K562 (cell line): Measurements from ENCODE around the gene SPAG4. TPM values are rescaled to one million over a fixed set of nuclear protein-coding genes. Genes with fewer than 3 reads are reported as not detected.
A peak's percentile ranks its signal among the peaks of the same experiment; 100 is the strongest.

Source experiments
- ATAC-seq: fragments of 200-7000 bp; cut with Tn5 transposase; 3 replicates; pipeline ENCODE4 v1.9.1; 2020; ENCODE audit warnings: moderate library complexity
- BruUV-seq: library from RNA; stranded (reverse); fragments of 400-500 nt; replicated peaks from 2 replicates; lab custom pipeline; 2021; lab: Mats Ljungman, UMichigan
- CTCF ChIA-PET: fragments of 300-600 bp; formaldehyde crosslinking; extraction: SDS; loops from one replicate; lab custom pipeline; 2021; ENCODE audit warnings: low intra/inter-chr PET ratio; lab: Yijun Ruan, JAX
- POLR2A ChIA-PET: fragments of 300-600, 350-650 bp; sonication (Branson Sonifier 250); formaldehyde crosslinking; extraction: SDS; loops from one replicate; lab custom pipeline; 2021; ENCODE audit warnings: antibody characterized with exemption, inconsistent platforms; lab: Yijun Ruan, JAX
- DNase-seq, 4 experiments: peaks; one replicate each; pipeline versions ENCODE4 v3.0.0 to v3.0.0-alpha.2; 2011 to 2018; ENCODE audit warnings: low spot score in 3 of 4, mixed read lengths in 3 of 4; ENCODE audit errors: extremely low read depth in 1 of 4
- FAIRE-seq: peaks from 2 replicates; lab custom pipeline; 2011; peaks lifted over from hg19 to GRCh38; lab: Jason Lieb, UNC
- H2AFZ ChIP-seq: 2 replicates; pipeline ENCODE4 v1.6.0; 2011; ENCODE audit warnings: low read depth, low read length, control low read depth, inconsistent platforms
- H3K27ac ChIP-seq: fragments of 200-600 bp; 3 replicates; pipeline ENCODE4 v1.8.0; 2011; ENCODE audit warnings: low read depth, mild to moderate bottlenecking, control low read depth, inconsistent platforms, low read length, moderate library complexity, mixed read lengths; ENCODE audit errors: extremely low read depth
- H3K27me3 ChIP-seq, 2 experiments: fragments of 300-600 bp in 1 of 2; 2 replicates in 1 of 2; 3 replicates in 1 of 2; pipeline versions ENCODE4 v1.6.0 to v1.8.0; 2011; ENCODE audit warnings: inconsistent platforms in 2 of 2, low read length in 2 of 2, mild to moderate bottlenecking in 1 of 2, mixed read lengths in 1 of 2, moderate library complexity in 1 of 2; ENCODE audit not compliant: control insufficient read depth in 2 of 2, insufficient read depth in 2 of 2
- H3K36me3 ChIP-seq: fragments of 300-600 bp; 3 replicates; pipeline ENCODE4 v1.8.0; 2011; ENCODE audit warnings: mild to moderate bottlenecking, low read length, inconsistent platforms; ENCODE audit not compliant: control insufficient read depth, insufficient read depth
- H3K4me1 ChIP-seq, 2 experiments: fragments of 200-600 bp in 1 of 2; replicated peaks in 1 of 2; 2 replicates in 1 of 2; 3 replicates in 1 of 2; pipeline versions ENCODE4 v1.5.1 to v1.8.0; 2011; ENCODE audit warnings: inconsistent platforms in 2 of 2, low read length in 2 of 2, mild to moderate bottlenecking in 1 of 2, mixed read lengths in 1 of 2, moderate library complexity in 1 of 2; ENCODE audit not compliant: control insufficient read depth in 2 of 2, insufficient read depth in 2 of 2
- H3K4me2 ChIP-seq: 2 replicates; pipeline ENCODE4 v1.6.1; 2011; ENCODE audit warnings: low read length, control low read depth, inconsistent platforms, mixed read lengths; ENCODE audit not compliant: insufficient read depth
- H3K4me3 ChIP-seq: fragments of 200-600 bp; sonication (generic), shearing (Covaris generic); 2 replicates; pipeline ENCODE4 v1.5.1; 2016; ENCODE audit warnings: control low read depth, inconsistent platforms
- H3K79me2 ChIP-seq: fragments of 200-600 bp; 3 replicates; pipeline ENCODE4 v1.8.0; 2011; ENCODE audit warnings: low read length, inconsistent platforms; ENCODE audit not compliant: control insufficient read depth, insufficient read depth
- H3K9ac ChIP-seq, 2 experiments: 2 replicates each; pipeline versions ENCODE4 v1.6.0 to v1.6.1; 2011; ENCODE audit warnings: low read depth in 2 of 2, low read length in 2 of 2, control low read depth in 1 of 2, inconsistent platforms in 1 of 2, mild to moderate bottlenecking in 1 of 2, mixed read lengths in 1 of 2; ENCODE audit not compliant: insufficient read depth in 1 of 2
- H3K9me1 ChIP-seq: one replicate; pipeline ENCODE4 v1.6.0; 2011; ENCODE audit warnings: inconsistent platforms, mild to moderate bottlenecking, low read length, moderate library complexity; ENCODE audit not compliant: control insufficient read depth, insufficient read depth
- H3K9me3 ChIP-seq: replicated peaks from 2 replicates; pipeline ENCODE4 v1.5.1; 2011; ENCODE audit warnings: low read depth, low read length, inconsistent platforms; ENCODE audit not compliant: control insufficient read depth, insufficient read depth
- H4K20me1 ChIP-seq: replicated peaks from 2 replicates; pipeline ENCODE4 v1.6.1; 2011; ENCODE audit warnings: low read length, inconsistent platforms, mixed read lengths; ENCODE audit not compliant: control insufficient read depth, insufficient read depth
- SREBF1 ChIP-seq: fragments of 150-350 bp; IDR thresholded peaks from 2 replicates; pipeline ENCODE4 v1.6.1; 2014; ENCODE audit warnings: antibody characterized with exemption, low read depth, low read length, borderline replicate concordance
- WGBS: fragments of 100-300 bp; shearing (Covaris generic); methylation state at CpG from one replicate; pipeline ENCODE4 v1.1.6; 2016; ENCODE audit warnings: low coverage, mixed read lengths; ENCODE audit not compliant: insufficient coverage; ENCODE audit errors: missing lambda C conversion rate; 5-methylcytosine and 5-hydroxymethylcytosine counted together
- in situ Hi-C: fragments of 300-500 bp; cut with MboI; formaldehyde crosslinking; loops from 4 replicates; pipeline ENCODE4 v1.15.0; 2018; ENCODE audit warnings: inconsistent platforms, mixed read lengths
- intact Hi-C: fragments of 100-400 bp; cut with micrococcal nuclease; formaldehyde crosslinking; loops from 2 replicates; pipeline ENCODE4 v1.14.2; 2022
- polyA plus RNA-seq, 8 experiments: library from polyadenylated mRNA; depleted of rRNA in 4 of 8; stranded (reverse) in 5 of 8; unstranded in 3 of 8; fragments of >200 nt; fragmentation: Nextera tagmentation in 2 of 8; fragmentation: Illumina TruSeq in 1 of 8; extraction: Ambion mirVana in 2 of 8; extraction: Trizol in 1 of 8; gene quantifications; 2 replicates each; pipeline versions ENCODE4 v1.2.1 to v1.2.3, GENCODE V29; 2011 to 2014; ENCODE audit warnings: inconsistent platforms in 1 of 8, missing spikeins in 1 of 8
- total RNA-seq, 7 experiments: library from RNA; depleted of rRNA in 6 of 7; stranded (reverse); fragments of >200 nt in 6 of 7; fragmentation: Illumina TruSeq in 2 of 7; extraction: Trizol in 2 of 7; gene quantifications; 2 replicates each; pipeline versions ENCODE4 v1.2.1 to v1.2.3, GENCODE V29; 2011 to 2021; ENCODE audit warnings: low replicate concordance in 1 of 7
- TF ChIP-seq, protein P1 (sequence below): sonication (generic); formaldehyde crosslinking; IDR thresholded peaks from 2 replicates; pipeline ENCODE4 v1.8.0; 2022; ENCODE audit warnings: mild to moderate bottlenecking, missing genetic modification reagents
- TF ChIP-seq, protein P2 (sequence below), 2 experiments: fragments of 200-800 bp in 1 of 2; sonication (Bioruptor generic) in 1 of 2; sonication (generic) in 1 of 2; formaldehyde crosslinking in 1 of 2; IDR thresholded peaks in 1 of 2; conservative IDR thresholded peaks in 1 of 2; 2 replicates each; pipeline versions ENCODE4 v1.5.0 to v1.6.1; 2016 to 2020; ENCODE audit warnings: missing compliant biosample characterization in 1 of 2, missing genetic modification characterization in 1 of 2, missing genetic modification reagents in 1 of 2

SPAG4 gene
- total and polyA plus RNA-seq, 9 of the 15 experiments (the other 6 are each of a cell fraction or from before 2014, with no cell fraction given), result 1.6 to 11.4 (median 4.6) TPM

DNA sequence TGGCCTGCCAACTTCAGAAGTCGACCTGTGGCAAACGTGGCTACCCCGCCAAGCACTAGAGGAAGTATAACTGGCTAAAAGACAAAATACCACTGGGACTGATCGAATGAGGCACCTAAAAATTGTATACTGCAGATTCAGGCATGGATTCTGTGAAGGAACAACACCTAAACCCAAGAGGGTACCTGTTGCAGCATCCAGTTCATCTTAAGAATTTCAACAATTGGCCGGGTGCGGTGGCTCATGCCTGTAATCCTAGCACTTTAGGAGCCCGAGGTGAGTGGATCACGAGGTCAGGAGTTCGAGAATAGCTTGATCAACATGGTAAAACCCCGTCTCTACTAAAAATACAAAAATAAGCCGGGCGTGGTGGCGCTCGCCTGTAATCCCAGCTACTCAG lies 27.2 kb upstream of the SPAG4 start:
- peak; percentile 23 for FAIRE-seq
- in situ Hi-C loops, result no loop called here
- no peak for ATAC-seq
- no peak overlapping the region for H3K4me3 ChIP-seq
- TF ChIP-seq, protein P1, sequence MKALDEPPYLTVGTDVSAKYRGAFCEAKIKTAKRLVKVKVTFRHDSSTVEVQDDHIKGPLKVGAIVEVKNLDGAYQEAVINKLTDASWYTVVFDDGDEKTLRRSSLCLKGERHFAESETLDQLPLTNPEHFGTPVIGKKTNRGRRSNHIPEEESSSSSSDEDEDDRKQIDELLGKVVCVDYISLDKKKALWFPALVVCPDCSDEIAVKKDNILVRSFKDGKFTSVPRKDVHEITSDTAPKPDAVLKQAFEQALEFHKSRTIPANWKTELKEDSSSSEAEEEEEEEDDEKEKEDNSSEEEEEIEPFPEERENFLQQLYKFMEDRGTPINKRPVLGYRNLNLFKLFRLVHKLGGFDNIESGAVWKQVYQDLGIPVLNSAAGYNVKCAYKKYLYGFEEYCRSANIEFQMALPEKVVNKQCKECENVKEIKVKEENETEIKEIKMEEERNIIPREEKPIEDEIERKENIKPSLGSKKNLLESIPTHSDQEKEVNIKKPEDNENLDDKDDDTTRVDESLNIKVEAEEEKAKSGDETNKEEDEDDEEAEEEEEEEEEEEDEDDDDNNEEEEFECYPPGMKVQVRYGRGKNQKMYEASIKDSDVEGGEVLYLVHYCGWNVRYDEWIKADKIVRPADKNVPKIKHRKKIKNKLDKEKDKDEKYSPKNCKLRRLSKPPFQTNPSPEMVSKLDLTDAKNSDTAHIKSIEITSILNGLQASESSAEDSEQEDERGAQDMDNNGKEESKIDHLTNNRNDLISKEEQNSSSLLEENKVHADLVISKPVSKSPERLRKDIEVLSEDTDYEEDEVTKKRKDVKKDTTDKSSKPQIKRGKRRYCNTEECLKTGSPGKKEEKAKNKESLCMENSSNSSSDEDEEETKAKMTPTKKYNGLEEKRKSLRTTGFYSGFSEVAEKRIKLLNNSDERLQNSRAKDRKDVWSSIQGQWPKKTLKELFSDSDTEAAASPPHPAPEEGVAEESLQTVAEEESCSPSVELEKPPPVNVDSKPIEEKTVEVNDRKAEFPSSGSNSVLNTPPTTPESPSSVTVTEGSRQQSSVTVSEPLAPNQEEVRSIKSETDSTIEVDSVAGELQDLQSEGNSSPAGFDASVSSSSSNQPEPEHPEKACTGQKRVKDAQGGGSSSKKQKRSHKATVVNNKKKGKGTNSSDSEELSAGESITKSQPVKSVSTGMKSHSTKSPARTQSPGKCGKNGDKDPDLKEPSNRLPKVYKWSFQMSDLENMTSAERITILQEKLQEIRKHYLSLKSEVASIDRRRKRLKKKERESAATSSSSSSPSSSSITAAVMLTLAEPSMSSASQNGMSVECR (CRISPR knock-in tag), result no peak
- no peak for TF ChIP-seq SREBF1
- TF ChIP-seq, protein P2, sequence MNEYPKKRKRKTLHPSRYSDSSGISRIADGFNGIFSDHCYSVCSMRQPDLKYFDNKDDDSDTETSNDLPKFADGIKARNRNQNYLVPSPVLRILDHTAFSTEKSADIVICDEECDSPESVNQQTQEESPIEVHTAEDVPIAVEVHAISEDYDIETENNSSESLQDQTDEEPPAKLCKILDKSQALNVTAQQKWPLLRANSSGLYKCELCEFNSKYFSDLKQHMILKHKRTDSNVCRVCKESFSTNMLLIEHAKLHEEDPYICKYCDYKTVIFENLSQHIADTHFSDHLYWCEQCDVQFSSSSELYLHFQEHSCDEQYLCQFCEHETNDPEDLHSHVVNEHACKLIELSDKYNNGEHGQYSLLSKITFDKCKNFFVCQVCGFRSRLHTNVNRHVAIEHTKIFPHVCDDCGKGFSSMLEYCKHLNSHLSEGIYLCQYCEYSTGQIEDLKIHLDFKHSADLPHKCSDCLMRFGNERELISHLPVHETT (CRISPR knock-in tag; conservative IDR thresholded peaks at IDR 0.05 in 1 of 2, IDR thresholded peaks at IDR 0.05 in 1 of 2), result no peak
- TF ChIP-seq, all 486 proteins: peak for 0
- intact Hi-C loops, result no loop called here
- H3K9ac ChIP-seq, result no peak overlapping the region
- no peaks in the 10 kb centered on the region for H3K9me1 ChIP-seq
- no peaks in the 10 kb centered on the region for H3K36me3 ChIP-seq
- no TSS peak for BruUV-seq
- CTCF ChIA-PET, result no interaction called here
- H4K20me1 ChIP-seq, result no peaks in the 10 kb centered on the region
- no peak overlapping the region for H3K4me2 ChIP-seq
- peaks cover 0 to 5% of the 10 kb centered on the region in 2 experiments; a peak in 3 of 5 replicates for H3K4me1 ChIP-seq
- peaks cover 0 to 6% of the 10 kb centered on the region in 2 experiments; a peak in 2 of 5 replicates for H3K27me3 ChIP-seq
- H3K79me2 ChIP-seq, result no peaks in the 10 kb centered on the region
- DNase-seq, result no peak
- no peaks in the 10 kb centered on the region for H3K9me3 ChIP-seq
- H2AFZ ChIP-seq, result no peak overlapping the region
- no peak overlapping the region for H3K27ac ChIP-seq
- POLR2A ChIA-PET, result interaction anchor here (0.6 to 1.2 kb wide), 2 partner anchors 13 to 14 kb away, joined by 3 to 5 read pairs; no protein-coding TSS in a partner anchor
- WGBS, result 20% methylated on average over 14 of the region's 14 CpGs
